ENCODE data around the gene FOXN3.
"Not testable (repeated sequence)": the region's sequence is repeated elsewhere in the genome, so short reads cannot be mapped to it uniquely, and the experiment has no call there.

FOXN3 gene

DNA sequence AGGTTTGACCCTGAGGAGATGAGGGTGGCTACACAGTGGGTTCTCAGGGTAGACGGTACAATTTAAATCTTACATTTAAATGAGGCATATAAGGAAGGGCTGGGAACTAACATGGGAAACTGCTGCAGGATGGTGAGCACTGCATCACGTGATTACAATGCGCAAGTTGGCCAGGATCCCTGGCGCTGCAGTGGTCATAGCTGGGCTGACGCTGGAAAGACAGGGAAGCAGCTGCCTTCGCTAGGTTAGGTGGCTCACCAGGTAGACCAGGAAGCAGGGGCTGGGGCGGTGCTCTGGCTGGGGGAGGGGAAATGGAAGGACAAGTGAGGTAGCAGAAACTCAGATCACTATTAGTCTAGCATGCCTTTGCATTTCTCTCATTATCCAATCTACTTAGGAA is 149.9 kb downstream of the FOXN3 start:
- DNase-seq = no peak

DNA sequence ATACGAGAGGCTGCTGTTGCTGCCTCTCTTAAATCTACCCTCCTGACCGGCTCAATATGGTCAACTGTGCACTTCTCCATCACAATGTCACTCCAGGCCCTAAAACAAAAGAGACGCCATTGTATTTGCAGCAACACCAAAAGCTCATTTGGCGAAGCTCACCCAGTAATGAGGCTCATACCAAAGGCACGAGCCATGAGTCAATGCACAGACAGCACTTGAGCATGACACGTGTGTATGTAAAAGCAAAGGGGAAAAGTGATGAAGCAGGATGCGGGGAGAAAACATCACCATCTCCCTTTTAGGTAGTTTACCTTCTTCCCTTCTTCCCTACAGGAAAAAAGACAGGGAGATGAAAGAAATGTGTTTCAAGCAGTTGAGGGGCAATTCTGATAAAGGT is 150.3 kb downstream of the FOXN3 start:
- no peak for DNase-seq

DNA sequence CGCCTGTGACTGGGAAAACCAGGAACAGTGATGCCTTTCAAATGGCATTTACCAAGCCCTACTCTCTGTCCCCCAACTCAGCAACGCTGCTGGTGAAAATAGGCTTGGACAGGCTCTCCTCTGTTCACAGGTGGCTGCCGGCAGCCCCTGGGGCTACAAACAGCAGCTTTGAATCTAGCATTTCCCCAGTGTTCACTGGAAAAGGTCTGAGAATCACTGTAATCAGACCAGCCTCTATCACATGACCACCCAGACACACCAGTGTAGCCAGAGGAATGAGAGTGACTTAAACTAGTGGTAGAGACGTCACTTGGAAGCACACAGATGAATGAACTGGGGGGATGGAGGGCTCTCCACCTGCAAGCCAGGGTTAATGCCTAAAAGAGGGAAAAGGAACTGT is 151.8 kb downstream of the FOXN3 start:
- no peak for DNase-seq

DNA sequence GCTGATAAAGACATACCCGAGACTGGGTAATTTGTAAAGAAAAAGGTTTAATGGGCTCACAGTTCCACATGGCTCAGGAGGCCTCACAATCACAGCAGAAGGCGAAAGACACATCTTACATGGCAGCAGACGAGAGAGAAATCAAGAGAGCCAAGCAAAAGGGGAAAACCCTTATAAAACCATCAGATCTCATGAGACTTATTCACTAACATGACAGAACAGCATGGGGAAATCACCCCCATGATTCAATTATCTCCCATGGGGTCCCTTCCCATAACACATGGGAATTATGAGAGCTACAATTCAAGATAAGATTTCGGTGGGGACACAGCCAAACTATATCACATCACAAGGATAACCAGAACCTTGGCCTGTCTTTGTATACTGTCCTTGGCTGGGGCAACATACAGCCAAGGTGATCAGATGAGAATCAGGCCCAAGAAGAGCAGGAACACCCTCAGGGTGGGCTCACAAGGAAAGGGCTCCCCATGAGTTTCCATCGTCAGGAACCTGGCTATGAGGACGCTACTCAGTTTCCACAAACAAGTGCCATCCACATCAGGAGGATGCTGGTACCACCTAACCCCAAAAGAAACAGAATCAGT is 152.7 kb downstream of the FOXN3 start:
- no peak for DNase-seq

DNA sequence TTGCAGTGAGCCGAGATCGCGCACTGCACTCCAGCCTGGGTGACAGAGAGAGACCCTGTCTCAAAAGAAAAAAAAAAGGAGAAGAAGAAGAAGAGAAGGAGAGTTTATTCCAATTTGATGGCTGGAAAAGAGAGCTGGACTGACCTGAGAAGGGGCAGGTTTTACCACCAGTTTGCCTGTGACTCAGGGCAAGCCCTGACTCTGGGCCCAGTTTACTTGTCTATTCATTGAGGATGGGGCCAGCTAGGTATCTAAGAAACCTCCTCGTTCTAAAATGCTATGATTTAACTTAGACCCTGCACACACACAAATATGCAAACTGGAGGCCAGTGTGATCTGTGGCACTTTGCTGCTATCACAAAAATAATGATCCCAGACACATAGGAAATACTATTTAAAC is 155.0 kb downstream of the FOXN3 start:
- no peak for DNase-seq

DNA sequence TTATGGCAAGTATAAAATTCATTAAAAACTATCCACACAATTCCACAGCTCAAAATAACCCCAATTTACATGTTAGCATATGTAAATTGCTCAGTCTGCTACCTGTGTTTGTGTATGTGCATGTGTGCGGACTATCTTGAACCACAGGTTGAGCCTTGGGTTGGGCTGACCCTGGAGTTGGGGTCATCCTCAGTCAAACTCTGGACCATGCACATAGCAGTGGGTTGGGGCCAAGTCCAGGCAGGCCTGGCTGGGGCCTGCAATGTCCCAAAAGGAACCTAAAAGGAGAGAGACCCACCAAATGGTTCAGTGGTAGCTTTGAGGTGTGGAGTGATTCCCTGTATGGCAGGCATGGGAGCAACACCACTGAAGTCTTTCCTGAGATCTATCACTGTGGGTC is 156.1 kb downstream of the FOXN3 start:
- no peak for DNase-seq

DNA sequence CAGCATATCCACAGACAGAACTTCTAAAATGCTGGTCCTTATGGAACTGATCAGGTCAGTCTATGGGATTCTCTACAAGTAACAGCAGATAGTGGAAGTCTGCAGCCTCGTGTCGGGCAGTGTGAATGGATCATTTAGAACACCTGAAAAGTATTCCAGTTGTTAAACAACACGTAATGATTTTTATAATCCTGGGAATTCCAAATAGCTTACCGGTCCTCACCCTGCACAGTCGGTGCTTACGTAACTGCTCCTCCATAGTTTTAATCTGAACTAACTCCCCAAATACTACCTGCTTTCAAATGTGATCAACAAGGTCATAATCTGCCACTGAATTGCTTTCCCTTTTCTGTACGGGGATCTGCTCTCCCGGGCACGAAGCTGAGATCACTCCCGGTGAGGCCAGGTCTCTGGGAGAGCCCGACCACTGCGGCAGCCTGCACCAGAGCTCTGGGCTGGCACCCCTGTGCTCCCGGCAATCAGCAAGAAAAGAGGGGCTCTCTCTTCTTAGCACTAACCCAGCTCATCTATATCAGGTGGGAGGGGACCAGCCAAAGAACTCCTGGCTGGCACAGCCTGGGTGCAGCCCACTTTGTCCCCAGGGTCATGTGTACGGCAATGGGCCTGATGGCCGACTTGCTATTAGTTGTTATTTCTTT is 157.0 kb downstream of the FOXN3 start:
- no peak for DNase-seq

DNA sequence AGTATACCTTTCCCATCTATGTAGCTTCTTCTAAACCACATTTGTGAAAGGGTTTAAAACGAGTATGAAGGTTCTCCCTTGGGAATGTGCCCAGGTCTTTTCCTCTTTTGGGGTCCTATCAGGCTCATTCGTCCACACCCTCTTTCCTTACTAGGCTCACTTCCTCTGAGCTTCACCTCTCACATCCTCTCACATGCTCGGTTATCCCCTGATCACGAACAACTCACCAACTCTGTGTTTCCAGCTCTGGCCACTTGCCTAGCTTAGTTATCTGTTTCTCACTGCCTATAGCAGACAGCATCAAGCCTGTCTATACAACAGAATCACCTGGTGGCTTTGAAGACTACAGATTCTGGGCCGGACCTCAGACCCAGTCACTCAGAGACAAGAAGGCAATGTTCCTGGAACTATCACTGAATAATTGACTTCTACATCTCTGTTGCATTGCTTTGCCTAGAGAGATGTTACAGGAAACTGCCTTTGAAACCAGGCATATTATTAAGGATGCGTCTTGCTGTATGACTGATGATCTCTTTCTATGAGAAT is 158.2 kb downstream of the FOXN3 start:
- DNase-seq = no peak

DNA sequence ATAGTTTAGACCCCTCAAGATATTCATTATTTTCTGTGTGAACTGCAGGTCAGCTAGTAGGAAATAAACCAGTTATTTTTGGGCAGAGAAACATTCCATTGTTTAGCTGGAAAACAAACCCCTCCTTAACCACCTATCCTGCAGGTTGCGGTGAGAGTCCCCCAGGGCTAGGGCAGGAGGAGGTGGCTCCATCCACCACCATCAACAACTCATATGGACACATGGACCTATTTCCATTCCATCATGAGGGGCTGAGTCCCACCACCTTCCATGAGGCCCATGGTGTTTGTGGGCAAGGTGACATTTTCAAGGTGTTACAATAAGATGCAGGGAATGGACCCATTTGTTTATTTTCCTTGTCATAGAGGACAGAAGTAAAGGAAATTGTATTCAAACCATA is 160.1 kb downstream of the FOXN3 start:
- no peak for DNase-seq

DNA sequence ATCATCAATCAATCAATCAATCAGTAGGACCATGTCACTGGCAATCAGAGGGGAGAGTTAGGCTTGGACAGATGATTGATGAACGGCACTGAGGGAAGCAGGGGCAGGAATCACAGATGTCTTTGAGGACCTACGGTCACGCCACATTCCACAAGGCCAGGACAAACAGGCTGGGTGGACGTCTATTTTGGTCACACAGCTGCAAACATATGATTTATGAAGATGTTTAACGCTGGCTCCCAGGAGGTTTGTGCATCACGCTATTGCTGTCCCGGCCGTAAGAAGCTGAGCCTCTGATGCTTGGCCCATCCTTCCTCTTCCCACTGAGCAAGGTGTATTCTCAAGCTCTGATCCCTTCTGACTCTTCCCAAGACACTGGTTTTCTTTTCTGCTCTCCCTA is 160.8 kb downstream of the FOXN3 start:
- no peak for DNase-seq

DNA sequence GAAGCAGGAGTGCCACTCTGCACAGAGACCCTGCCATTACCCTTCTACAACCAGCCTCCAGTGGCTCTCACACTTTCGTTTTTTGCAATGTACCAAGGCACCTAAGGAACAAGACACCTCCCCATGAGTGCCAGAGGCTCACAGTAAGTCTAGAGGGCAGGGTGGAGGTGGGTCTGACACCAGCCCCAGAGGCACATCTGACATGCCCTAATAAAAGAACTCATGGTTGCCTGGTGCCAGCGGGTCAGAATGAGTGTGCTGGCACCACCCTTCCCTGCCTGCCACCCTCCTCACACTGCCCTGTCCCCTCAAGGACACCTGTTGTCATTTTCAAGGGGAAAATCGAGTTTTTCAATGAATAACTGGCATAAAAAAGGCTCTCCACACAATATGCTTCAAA is 161.2 kb downstream of the FOXN3 start:
- DNase-seq = no peak

DNA sequence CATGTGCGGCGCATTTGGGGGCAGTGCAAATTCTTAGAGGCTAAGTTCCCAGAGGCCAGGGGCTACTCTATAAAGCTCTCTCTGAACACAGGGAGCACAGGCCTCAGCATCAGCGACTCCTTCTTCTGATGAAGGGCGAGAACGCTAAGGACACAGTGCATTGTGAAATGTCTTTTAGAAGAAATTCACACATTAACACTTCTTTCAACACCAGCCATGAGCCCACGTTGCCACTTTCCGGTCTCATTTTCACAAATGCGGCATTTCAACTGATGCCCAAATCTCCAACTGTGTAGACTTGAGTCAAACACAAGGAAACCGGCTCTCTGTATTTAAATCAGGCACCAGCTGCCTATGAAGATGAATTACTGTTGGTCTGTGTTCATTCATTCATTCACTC is 162.0 kb downstream of the FOXN3 start:
- DNase-seq = no peak

DNA sequence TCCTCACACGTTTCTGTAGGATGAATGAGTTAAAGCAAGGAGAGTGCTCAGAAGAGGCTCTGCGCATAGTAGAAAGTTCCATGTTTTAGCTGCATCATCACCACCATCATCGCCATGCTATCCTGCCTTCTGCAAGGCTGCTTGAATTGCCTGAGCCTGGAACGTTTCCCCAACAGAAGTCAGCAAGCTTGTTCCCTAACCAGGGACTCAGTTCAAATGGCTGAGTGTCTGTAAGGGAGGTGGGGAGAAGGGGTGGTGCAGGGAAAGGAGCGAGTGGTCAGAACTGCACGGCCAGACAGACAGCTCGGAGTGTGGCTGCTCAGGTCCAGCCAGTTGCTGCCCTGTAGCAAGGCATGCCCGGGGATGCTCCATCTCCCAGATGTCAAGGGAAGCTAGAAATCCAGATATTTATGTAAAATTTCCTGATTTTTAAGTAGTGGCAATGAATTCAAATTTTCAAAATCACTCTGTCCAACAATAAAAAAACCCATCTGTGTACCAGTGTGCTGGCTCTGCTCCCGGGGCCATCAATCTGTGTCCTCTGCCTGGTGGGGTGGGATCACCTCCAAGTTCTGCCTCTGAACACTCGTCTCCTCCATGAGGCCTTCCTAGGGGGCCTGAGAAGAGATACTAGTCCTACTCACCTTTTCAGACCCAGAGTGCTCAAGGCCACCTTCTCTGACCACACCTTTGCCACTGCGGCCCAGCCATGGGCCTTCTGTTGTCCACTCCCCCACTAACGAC is 162.7 kb downstream of the FOXN3 start:
- DNase-seq = no peak

DNA sequence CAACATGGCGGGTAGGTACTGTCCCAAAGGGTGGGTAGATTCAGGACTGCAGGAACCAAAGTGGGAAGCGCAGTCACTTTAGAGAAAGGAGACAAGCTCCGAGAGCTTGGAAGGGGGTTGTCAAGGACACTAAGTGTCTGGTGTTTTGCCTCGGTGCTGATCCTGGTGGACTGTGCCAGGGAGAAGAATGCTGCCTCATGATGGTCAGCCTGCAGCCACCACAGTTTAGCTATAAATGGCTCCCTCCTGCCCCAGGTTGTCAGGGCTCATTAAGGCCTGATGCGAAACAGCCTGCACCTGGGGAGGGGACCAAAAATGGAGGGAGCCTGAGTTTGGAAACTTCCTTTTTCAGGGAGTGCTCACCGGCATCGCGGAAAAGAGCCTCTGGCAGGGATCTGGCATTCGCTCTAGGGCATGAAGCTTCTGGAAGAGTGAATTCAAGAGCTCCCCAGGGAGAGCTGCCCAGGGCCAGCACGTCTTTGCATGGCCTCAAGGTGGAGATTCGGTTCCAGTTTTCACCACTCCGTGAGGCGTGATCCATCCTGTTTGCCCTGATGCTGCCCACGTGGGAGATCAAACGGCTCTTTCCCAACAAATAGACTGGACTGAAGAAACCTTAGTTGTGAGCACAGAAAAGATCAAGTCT is 164.0 kb downstream of the FOXN3 start:
- no peak for DNase-seq

DNA sequence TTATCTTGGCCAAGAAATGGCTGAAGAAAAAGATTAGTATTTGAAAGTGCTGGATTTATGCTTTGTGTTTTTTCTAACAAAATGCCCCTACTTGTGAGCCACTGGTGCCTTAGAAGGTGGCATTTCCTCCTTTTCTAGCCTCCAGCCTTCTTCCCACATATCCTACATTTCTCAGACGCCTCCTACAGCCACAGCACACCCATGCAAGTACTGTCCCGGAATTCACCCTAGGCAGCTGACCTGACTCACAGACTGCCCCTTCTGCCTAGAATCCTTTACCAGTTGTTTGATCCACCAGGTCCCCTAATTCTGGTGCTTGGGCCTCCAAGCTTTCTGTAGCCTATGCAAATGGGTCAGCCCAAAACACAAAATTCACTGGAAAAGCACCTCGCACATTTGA is 166.0 kb downstream of the FOXN3 start:
- DNase-seq = no peak

DNA sequence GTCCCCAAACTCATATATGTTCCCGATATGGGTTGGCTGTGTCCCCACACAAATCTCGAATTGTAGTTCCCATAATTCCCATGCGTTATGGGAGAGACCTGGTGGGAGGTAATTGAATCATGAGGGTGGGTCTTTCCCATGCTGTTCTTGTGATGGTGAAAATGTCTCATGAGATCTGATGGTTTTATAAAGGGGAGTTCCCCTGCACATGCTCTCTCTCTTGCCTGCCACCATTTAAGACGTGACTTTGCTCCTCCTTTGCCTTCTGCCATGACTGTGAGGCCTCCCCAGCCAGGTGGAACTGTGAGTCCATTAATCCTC is 166.4 kb downstream of the FOXN3 start:
- DNase-seq = not testable (repeated sequence)

DNA sequence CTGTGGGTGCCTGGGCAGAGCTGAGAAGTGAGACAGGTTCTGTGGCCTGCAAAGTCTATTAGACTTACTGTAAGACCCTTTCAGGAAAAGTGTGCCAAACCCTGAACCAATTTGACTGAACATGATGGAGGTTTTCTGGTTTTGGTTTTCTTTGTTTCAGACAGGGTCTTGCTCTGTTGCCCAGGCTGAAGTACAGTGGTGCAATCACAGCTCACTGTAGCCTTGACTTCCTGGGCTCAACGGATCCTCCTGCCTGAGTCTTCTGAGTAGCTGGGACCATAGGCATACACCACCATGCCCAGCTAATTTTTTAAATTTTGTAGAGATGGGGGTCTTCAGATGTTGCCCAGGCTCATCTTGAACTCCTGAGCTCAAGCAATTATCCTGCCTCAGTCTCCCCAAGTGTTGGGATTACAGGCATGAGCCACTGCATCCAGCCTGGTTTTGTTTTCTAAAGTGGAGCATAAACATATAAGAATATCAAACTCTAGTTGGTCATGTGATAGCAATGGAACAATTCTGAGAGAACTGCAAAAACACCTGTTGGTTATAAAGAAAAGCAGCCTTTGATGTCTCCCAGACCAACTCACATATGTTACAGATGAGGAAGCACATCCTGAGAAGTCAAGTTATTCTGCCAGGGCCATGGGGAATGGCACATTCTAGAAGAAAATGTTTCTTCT is 166.9 kb downstream of the FOXN3 start:
- no peak for DNase-seq

DNA sequence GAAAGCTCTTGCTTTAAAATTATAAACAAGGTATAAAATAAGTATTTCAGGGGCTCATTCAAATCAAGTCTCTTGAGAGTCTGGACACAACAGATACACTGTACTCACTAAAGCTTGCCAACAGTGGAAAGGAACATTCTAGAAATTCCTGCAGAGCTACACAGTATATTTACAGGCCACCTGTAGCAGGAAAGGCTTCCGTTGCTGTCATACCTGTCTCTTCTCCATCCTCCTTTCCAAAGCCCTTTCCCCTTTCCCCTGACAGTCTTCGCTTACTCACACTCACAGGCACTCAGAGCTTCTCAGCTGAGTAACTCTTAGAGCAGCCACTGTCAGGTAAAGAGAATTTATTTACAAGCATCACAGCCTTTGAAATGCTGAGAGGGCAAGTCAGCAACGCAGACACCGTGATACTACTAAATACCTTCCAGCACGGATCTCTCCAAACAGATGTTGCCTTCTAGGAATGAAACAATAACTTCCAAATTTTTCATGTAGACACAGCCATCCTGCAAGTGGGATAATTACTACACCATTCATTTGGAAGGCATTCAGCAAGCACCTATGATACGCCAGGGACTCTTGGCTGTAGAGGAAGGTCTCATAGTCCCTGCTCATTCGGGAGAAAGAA is 167.9 kb downstream of the FOXN3 start:
- DNase-seq = no peak

DNA sequence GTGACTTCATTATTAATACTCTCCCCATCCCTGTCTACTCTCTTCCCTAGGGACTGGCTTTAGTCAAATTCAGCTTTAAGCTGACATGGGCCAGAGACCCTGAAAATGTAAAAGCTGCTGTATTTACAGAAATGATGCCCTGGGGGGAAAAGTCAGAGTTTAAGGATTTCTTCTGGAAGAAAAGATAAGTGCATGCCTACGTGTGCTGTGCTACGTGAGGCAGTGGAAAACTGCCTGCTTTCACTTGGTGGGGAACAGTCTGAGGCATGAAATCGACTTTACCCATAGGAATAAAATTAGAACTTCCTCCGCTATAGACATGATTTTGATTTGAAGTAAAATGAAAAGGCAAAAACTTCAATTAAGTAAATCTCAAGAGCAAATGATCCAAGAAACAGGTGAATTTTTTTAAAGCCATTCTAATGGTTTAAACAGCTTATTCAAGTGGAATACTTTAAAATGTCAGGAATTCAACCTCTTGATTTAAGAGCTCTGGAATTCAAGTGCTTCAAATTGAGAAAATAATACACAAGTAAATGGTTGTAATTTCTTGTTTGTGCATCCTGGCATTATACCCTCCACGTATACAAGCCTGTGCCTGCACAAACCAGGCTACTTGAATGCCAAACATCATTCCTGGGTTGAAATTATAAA is 168.5 kb downstream of the FOXN3 start:
- DNase-seq = no peak

DNA sequence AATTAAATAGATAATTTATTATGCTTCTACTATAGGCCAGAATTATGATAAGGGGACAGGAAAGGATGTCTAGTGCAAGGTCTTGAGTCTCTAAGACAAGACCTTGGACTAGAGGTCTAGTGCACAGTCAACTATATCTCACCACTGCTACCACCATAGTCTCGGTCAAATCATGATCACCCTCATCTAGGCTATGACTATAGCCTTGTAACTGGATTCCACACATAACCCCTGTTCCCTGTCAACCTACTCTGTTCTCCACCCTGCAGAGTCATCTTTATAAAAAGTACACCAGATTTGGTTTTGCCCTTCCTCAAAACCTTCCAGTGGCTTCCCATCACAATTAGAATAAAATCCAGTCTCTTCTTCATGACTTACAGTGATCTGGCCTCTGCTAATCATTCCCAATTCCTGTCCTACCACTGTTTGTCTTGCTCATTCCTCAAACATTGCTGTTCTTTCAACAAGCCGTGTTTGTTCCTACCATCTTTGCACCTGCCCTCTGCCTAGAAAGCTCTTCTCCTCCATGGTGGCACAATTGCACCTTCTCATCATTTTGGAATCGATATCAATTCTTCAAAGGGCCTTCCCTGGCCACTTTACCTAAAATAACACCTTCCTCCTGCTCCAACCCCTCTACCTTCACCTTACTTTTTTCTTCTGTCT is 169.4 kb downstream of the FOXN3 start:
- DNase-seq = no peak

DNA sequence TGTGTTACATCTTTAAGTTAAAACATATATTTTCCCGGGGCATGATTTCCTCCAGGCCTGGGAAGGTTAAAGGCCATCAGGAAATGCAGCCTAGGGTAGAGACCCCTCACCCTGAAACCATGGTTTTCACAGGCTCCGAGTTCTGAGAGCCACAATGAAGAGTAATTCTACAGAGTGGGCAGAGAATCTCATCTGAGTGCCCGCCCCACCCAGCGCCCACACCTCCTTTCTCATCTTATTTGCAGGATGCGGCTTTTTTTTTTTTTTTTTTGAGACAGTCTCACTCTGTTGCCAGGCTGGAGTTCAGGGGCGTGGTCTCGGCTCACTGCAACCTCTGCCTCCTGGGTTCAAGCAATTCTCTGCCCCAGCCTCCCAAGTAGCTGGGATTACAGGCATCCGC is 170.7 kb downstream of the FOXN3 start:
- no peak for DNase-seq

DNA sequence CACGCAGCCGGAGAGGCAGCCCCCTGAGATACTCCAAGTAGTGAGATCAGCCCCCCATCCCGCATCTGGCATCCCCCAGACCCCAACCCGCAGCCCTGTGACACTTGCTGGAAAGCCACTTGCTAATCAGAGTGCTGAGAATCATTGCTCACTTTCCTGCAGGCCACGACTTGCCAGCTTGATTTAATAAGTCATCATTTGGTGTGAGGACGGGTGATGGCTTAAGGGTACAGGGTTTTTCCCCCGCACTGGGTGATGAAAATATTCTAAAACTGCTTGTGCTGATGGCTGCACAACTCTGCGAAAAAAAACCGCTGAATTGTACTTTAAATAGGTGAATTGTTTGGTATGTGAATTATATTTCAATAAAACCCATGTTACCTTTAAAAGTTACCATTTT is 171.2 kb downstream of the FOXN3 start:
- DNase-seq = no peak
